ENCODE results near the gene ZNG1F.
"Not testable (repeated sequence)": the region's sequence is repeated elsewhere in the genome, so short reads cannot be mapped to it uniquely, and the experiment has no call there.

Gene ZNG1F

GRCh38 chr9:41088450-41089059, 100.6 kb downstream of the ZNG1F start:
- FAIRE-seq; DNase-seq (ENCODE audit: insufficient read length, low spot score): not testable (repeated sequence)

- DNase-seq (ENCODE audit: insufficient read length, low spot score); FAIRE-seq: not testable (repeated sequence)
These were observed 101.2 kb downstream of the ZNG1F start for GRCh38 chr9:41087929-41088328.

GRCh38 chr9:41087157-41087780, 101.8 kb downstream of the ZNG1F start:
- not testable (repeated sequence) for FAIRE-seq; DNase-seq (ENCODE audit: insufficient read length, low spot score)

- not testable (repeated sequence) for FAIRE-seq; DNase-seq (ENCODE audit: insufficient read length, low spot score)
These were observed 102.4 kb downstream of the ZNG1F start for GRCh38 chr9:41086685-41087084.

- not testable (repeated sequence) for DNase-seq (ENCODE audit: insufficient read length, low spot score); FAIRE-seq
These were observed 102.9 kb downstream of the ZNG1F start for GRCh38 chr9:41086215-41086614.

- DNase-seq (ENCODE audit: insufficient read length, low spot score); FAIRE-seq: not testable (repeated sequence)
These were observed 106.8 kb downstream of the ZNG1F start for GRCh38 chr9:41082358-41082757.

Data from H54 (cell line).